Inferior parietal cortex (tissue), 1 donor: Measurements from ENCODE around the gene TIMMDC1.
"Not testable (repeated sequence)": the region's sequence is repeated elsewhere in the genome, so short reads cannot be mapped to it uniquely, and the experiment has no call there.

Experiments used
- DNase-seq: peaks from one replicate; pipeline ENCODE4 v3.0.0-alpha.2; 2016; ENCODE audit errors: extremely low spot score

The TIMMDC1 gene

GRCh38 chr3:119510690-119511089, 12.3 kb downstream of the TIMMDC1 start:
- no peak for DNase-seq

- no peak for DNase-seq
Observed at GRCh38 chr3:119514637-119515036, 16.3 kb downstream of the TIMMDC1 start.

GRCh38 chr3:119517112-119517511, 18.8 kb downstream of the TIMMDC1 start:
- no peak for DNase-seq

GRCh38 chr3:119518026-119518425, 19.7 kb downstream of the TIMMDC1 start:
- no peak for DNase-seq

GRCh38 chr3:119524931-119525662, 26.8 kb downstream of the TIMMDC1 start:
- DNase-seq: no peak

- DNase-seq: no peak
Observed at GRCh38 chr3:119527714-119528113, 29.4 kb downstream of the TIMMDC1 start.

GRCh38 chr3:119529883-119530282, 31.5 kb downstream of the TIMMDC1 start:
- no peak for DNase-seq

GRCh38 chr3:119530456-119530855, 32.1 kb downstream of the TIMMDC1 start:
- DNase-seq: no peak

- no peak for DNase-seq
Observed at GRCh38 chr3:119531151-119531550, 32.8 kb downstream of the TIMMDC1 start.

- no peak for DNase-seq
Observed at GRCh38 chr3:119534296-119534695, 35.9 kb downstream of the TIMMDC1 start.

- no peak for DNase-seq
Observed at GRCh38 chr3:119536757-119537156, 38.4 kb downstream of the TIMMDC1 start.

- no peak for DNase-seq
Observed at GRCh38 chr3:119538772-119539171, 40.4 kb downstream of the TIMMDC1 start.

- DNase-seq: no peak
Observed at GRCh38 chr3:119541547-119541946, 43.2 kb downstream of the TIMMDC1 start.

- DNase-seq: no peak
Observed at GRCh38 chr3:119542168-119542767, 43.9 kb downstream of the TIMMDC1 start.

GRCh38 chr3:119543147-119543546, 44.8 kb downstream of the TIMMDC1 start:
- DNase-seq: no peak

GRCh38 chr3:119547227-119547626, 48.9 kb downstream of the TIMMDC1 start:
- DNase-seq: no peak

GRCh38 chr3:119548341-119548740, 50.0 kb downstream of the TIMMDC1 start:
- DNase-seq: no peak

GRCh38 chr3:119550192-119550910, 52.0 kb downstream of the TIMMDC1 start:
- no peak for DNase-seq

GRCh38 chr3:119551598-119551997, 53.3 kb downstream of the TIMMDC1 start:
- no peak for DNase-seq

- DNase-seq: not testable (repeated sequence)
Observed at GRCh38 chr3:119552928-119553327, 54.6 kb downstream of the TIMMDC1 start.

- DNase-seq: no peak
Observed at GRCh38 chr3:119553823-119554415, 55.6 kb downstream of the TIMMDC1 start.

GRCh38 chr3:119555309-119555735, 57.0 kb downstream of the TIMMDC1 start:
- no peak for DNase-seq
